K562 (cell line): ENCODE measurements around the gene TMEM185A.

ENCODE experiments used
- E2F4 ChIP-seq: sonication (generic); formaldehyde crosslinking; IDR thresholded peaks from 2 replicates; pipeline ENCODE4 v1.8.0; 2022; ENCODE audit warnings: mild to moderate bottlenecking, low read depth, missing genetic modification reagents
- ZBTB49 ChIP-seq: sonication (generic); formaldehyde crosslinking; IDR thresholded peaks from 2 replicates; pipeline ENCODE4 v1.8.0; 2022; ENCODE audit warnings: missing genetic modification reagents, mild to moderate bottlenecking, borderline replicate concordance
- ZBTB7A ChIP-seq: IDR thresholded peaks from 2 replicates; pipeline ENCODE4 v1.6.1; 2011; ENCODE audit warnings: low read depth, mild to moderate bottlenecking, low read length, moderate library complexity, borderline replicate concordance; ENCODE audit not compliant: control insufficient read depth

- TF ChIP-seq ZBTB7A (no peak), E2F4 (CRISPR knock-in tag) (no peak), ZBTB49 (CRISPR knock-in tag) (no peak)
Measured at GRCh38 chrX:149610511-149610910, 21.1 kb downstream of the TMEM185A start.
